Stimulated activated CD8-positive, alpha-beta memory T cell treated with anti-CD3 and anti-CD28 coated beads, Interleukin-4, amount 100 ng/mL, for 1 hour (primary cell): Measurements from ENCODE around the gene SPATA18.
"Not testable (repeated sequence)": the region's sequence is repeated elsewhere in the genome, so short reads cannot be mapped to it uniquely, and the experiment has no call there.

Experiments used
- DNase-seq, 2 donors: peaks; one replicate each; pipeline ENCODE4 v3.0.0-alpha.2; 2020; ENCODE audit warnings: low read depth in 2 of 2, low spot score in 1 of 2

SPATA18 gene

DNA sequence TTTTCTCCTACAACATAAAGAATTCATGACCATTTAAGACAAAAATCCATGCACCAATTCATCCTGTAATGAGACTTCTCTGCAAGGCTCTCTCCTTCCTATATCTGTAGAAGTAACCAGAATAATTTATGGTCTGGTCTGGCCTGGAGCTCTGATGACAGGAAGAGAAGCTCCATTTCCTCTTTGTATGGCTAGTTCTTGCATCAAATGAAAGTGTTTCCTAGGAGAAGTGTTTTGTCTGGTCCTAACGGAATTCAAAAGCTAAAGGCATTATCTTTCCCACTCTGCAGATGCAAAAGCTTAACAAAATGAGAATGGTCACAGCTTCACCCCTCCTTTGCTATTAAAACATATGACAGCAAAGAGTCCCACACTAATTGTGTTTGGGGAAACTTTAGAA is 55.1 kb downstream of the SPATA18 start:
- no peak for DNase-seq

DNA sequence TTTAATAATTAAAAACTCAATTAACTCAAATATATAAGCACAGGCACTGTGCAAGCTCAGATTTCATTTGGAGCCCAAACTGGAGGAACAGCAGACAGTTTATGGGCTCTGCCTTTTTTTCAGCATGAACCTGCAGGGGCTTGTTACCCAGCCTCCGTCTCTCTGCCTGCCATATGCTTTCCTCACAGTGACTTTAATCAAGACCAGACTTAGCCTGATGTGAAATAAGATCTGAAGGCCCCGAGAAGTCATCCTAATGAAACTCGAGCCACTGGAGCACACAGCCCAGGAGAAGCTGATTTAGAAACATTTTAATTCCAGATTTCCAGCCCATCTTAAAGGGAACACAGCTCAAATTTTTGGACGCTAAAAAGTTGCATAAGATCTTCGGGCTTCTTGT is 55.6 kb downstream of the SPATA18 start:
- no peak for DNase-seq

DNA sequence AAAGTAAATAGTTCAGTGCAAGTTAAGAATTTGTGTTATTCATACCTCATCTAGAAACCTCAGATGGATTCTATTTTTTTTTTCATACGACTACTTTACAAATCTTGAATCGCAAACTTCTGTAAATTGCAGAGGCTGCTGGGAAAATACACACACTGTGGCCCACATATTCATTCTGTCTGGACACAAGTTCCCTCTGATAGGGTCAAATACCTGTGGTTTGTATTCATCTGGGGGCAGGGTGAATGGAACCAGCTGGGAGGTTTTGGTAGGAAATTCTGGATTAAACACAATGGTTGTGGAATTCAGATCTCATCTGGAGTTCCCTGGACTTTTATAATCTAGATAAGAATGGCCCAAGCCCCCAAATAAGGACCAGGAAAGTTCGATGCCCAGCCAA is 56.2 kb downstream of the SPATA18 start:
- DNase-seq = no peak

DNA sequence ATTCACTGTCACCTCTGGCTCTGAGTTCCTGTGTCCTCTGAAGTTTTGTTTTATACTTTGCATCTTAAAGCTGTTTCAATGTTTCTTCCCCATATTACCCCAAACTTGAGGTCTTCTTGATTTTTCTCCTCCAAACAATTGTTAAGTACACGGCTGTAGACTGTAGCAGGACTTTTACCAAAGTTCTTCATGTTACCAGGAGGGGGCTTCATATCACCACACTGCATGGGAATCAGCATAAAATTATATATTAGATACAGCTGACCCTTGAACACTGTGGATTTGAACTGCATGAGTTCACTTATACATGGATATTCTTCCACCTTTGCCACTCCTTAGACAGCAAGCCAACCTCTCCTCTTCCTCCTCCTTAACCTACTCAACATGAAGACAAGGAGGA is 56.6 kb downstream of the SPATA18 start:
- no peak for DNase-seq

DNA sequence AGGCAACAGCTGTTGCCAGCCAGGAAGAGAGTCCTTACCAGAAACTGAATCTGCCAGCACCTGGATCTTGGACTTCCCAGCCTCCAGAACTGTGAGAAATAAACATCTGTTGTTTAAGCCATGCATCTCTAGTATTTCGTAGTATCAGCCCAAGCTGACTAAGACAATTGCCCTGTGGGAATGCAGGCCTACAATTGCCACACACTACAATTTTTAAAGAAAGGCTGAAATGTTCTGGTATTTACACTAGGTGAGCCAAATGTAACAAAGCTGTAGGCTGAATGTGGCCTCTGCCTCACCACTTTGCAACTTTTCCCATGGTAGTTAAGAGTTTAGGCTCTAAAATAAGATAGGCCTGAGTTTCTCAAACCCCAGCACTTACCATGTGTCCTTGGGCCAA is 59.1 kb downstream of the SPATA18 start:
- no peak for DNase-seq

DNA sequence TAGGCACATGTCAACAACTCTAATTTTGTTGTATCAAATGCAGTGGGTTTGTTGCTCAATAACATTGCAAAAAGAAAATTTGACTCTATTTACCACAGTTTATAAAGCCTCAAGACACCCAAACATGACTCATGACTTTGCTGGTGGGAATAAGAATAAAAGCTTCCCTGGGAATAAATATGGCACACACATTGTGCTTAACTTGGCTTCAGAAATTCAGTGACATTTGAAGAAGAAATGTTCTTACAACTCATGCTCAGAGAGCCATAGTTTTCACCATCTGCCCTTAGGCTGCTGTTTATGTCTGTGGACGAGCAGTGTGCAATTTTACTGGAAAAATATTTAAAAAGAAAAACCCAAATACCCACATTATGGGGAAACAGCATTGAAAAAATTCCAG is 60.9 kb downstream of the SPATA18 start:
- no peak for DNase-seq

DNA sequence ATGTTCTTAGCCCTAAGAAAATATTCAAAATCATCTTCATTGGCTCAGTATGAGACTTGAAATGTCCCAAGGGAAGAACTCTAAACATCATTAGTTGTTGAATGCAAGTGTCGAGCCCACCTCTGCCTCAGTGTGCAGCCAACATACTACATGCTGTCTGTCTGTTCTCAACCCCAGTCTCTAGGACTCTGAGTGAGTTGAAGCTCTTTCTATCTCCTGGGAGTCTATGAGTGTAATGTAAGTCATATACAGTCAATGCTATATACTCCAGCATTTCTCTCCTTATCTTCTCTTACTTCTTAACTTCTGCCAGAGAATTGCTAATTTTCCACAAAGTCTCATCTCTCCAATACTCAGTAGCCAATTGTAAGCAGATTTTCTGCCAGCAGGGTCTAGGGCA is 61.3 kb downstream of the SPATA18 start:
- no peak for DNase-seq

DNA sequence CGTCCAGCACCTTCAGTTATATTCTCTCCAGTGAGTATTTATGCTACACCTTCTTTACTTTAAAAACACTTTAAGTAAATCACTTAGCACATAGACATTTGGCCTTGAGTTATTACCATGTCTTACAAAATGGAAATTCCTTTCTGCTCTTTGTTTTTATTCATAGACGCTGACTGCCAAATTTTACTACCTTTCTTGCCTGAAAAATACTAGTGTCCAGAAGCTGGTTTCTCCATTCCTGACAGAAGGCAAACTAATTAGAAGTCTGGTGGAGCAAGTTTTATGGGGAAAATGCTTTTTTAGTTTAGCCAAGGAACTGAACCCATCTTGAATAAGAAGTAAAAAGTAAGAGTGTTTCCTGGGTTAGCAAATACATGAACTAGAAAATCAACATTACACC is 65.5 kb downstream of the SPATA18 start:
- DNase-seq = no peak

DNA sequence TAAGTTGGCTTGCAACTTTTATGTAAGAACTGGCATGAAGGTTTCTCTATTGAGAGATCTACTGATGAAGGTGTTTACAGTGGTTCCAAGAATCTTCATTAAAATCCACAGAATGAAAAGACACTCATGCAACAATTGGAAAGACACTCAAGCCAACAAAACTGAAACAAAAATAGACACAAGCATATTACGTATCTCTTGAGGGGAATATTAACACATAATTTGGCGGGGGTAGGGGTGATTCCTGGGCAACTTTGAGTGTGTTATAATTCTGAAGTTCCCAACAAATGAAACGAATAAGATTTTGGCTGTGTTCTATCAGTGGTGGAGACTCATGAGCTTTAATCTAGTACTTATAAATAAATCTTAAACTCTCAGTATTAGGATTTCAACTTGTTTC is 75.1 kb downstream of the SPATA18 start:
- DNase-seq = no peak

DNA sequence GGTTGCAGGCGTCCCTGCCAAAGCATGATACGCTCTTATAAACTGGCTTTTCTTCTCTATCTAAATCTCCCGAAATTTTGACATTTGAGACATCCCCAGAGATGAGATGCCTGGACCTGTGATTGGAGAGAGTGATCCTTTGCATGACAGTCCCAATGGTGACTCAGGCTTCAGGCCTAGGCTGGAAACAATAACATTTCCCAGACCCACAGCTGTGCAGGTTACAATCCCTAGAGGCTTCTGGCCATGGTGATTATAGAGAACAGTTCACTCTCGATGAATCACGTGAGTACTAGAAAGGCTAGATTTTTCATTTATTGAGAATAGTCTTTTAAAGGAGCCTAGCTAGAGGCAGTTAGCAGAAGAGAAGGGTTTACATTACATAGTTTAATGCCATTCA is 75.9 kb downstream of the SPATA18 start:
- DNase-seq = no peak

DNA sequence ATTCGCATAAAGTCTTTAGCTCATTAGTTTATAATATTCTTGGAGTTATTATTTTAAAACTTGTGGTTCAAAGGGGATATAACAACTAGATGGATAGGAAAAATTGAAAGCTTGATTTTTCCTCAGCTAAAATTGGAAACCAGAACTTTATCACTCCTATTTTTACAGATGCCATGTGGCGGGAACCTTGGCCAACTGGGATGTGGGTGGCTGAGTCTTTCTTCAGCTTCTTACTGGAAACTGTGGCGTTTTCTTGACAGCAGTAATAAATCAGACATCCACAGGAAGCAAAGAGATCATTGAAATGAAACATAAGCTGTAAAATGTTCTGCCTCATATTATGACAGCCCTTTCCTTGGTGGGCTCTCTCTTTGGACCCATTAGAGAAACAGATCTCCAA is 84.1 kb downstream of the SPATA18 start:
- DNase-seq = no peak

DNA sequence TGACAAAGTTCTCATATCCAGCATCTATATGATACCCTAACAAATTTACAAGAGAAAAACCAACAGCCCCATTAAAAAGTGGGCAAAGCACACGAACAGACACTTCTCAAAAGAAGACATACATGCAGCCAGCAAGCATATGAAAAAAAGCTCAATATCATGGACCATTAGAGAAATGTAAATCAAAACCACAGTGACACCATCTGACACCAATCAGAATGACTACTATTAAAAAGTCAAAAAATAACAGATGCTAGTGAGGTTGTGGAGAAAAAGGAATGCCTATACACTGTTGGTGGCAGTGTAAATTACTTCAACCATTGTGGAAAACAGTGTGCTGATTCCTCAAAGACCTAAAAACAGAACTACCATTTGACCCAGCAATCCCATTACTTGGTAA is 86.0 kb downstream of the SPATA18 start:
- not testable (repeated sequence) for DNase-seq

DNA sequence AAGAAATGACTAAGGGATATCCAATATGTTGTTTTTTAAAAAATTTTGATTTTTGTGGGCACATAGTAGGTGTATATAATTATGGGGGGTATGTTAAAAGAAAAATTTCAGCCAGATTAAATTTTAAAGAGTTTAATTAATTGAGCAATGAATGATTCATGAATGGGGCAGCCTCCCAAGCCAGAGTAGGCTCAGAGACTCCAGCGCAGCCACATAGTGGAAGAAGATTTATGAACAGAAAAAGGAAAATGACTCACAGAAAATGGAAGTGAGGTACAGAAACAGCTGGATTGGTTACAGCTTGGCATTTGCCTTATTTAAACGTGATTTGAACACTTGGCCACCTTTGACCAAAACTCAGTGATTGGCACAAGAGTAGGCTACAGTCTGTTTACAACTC is 91.7 kb downstream of the SPATA18 start:
- DNase-seq = no peak

DNA sequence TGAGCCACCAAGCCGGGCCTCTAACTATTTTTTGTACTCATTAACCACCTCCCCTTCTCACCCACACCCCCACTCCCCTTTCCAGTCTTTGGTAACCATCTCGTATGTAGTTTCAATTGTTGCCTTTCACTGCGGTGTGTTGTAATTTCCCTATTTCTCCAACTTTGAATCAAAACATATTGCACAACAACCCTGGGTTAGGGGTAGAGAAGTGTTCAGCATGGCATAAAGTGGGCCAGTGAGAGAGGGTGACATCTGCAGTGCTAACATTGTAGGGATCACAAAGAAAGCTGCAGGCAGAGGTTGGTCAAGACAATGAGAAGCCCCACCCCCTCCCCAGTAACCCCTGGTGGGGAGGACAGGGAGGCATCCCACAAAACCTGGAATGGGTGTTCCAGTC is 92.7 kb downstream of the SPATA18 start:
- no peak for DNase-seq

DNA sequence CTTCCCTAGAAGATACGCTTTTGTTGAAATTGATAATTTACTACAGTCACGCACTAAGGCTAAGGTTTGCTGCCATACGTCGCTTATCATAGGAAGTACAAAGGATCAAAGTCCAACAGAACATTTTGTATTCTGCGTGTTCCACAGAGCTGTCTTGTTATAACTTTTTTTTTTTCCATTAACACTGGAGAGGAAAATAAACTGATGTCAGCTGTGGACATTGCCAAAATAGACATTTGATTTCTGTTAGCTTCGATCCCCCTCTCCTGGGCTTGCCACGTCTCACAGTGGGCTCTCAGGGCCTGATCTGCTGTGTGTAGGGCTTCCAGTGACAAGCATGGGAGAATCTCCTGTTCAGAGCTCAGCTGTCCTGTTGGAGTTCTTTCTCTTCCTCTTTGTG is 93.3 kb downstream of the SPATA18 start:
- DNase-seq = no peak
